Smooth muscle cell of the pulmonary artery (primary cell): ENCODE results near the gene IQSEC1. TPM values are rescaled to one million over a fixed set of nuclear protein-coding genes. Genes with fewer than 3 reads are reported as not detected.

Experiments used
- total RNA-seq: library from RNA; depleted of rRNA; stranded (reverse); fragments of >200 nt; gene quantifications from 2 replicates; pipeline ENCODE4 v1.2.3, GENCODE V29; 2014

The IQSEC1 gene
- total RNA-seq, result 34.2 and 50.7 TPM in 2 replicates

DNA sequence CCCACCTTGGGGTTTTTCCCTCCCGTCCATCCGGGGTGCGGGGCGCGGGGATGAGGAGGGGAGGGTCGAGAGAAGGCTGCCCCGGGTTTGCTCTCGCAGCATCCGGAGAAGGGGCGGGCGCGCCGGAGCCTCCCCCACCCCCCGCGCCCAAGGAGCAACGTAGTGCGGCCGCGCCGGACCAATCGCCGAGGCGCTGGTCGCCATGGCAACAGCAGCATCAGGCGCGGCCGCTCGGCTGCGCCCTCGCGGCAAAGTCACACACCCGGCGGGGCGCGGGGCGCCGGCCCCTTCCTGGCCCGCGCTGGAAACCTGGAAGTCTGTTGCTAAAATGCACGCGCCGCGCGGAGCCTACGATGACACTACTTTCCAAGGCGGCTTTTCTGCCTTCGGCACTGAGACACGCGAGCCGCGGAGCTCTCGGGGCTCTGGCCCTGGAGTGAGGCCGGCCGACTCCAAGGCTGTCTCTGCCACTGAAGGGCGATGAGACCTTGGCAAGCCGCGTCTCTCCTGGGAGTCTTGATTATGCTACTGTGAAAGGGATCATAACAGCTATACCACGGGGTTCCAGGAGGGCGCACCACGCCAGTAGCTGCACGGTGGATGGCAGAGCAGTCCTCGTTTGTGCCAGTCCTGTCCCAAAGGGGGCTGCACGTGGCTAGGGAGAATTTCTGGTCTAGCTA lies at the start of gene IQSEC1:
Gene IQSEC1 (minus strand): TSS at position 104 of the 680 bp plus-strand sequence. CDS start 415 bp downstream, outside the sequence.

Other genes with a start within 250 kb of the IQSEC1 start
- gene RPL32, start 231.9 kb downstream of the IQSEC1 start, total RNA-seq, result 1,275 and 1,429 TPM in 2 replicates